Mesodermal cell (in vitro differentiated cells): ENCODE data around the gene RACK1.

Source experiments
- H3K27ac ChIP-seq: 2 replicates; pipeline ENCODE4 v1.7.0; 2013; ENCODE audit warnings: mild to moderate bottlenecking, low read depth, low read length, moderate library complexity; ENCODE audit not compliant: severe bottlenecking
- H3K36me3 ChIP-seq: 2 replicates; pipeline ENCODE4 v1.7.1; 2013; ENCODE audit warnings: mild to moderate bottlenecking, low read length, moderate library complexity; ENCODE audit not compliant: control insufficient read depth, insufficient read depth
- H3K4me1 ChIP-seq: one replicate; pipeline ENCODE4 v1.7.1; 2013; ENCODE audit warnings: mild to moderate bottlenecking, low read length; ENCODE audit not compliant: insufficient read depth, control insufficient read depth, poor library complexity, severe bottlenecking
- H3K4me3 ChIP-seq: 2 replicates; pipeline ENCODE4 v1.7.0; 2013; ENCODE audit warnings: low read length, control low read depth, mild to moderate bottlenecking; ENCODE audit not compliant: insufficient read depth, poor library complexity, severe bottlenecking; ENCODE audit errors: extremely low read depth
- H3K9me3 ChIP-seq: 2 replicates; pipeline ENCODE4 v1.7.1; 2013; ENCODE audit warnings: mild to moderate bottlenecking, low read length, moderate library complexity; ENCODE audit not compliant: control insufficient read depth
- WGBS, 2 experiments: methylation state at CpG; one replicate each; pipeline ENCODE4 v1.1.5; 2013; ENCODE audit warnings: missing lambda C conversion rate in 2 of 2; ENCODE audit not compliant: insufficient coverage in 2 of 2; 5-methylcytosine and 5-hydroxymethylcytosine counted together

RACK1 gene

DNA sequence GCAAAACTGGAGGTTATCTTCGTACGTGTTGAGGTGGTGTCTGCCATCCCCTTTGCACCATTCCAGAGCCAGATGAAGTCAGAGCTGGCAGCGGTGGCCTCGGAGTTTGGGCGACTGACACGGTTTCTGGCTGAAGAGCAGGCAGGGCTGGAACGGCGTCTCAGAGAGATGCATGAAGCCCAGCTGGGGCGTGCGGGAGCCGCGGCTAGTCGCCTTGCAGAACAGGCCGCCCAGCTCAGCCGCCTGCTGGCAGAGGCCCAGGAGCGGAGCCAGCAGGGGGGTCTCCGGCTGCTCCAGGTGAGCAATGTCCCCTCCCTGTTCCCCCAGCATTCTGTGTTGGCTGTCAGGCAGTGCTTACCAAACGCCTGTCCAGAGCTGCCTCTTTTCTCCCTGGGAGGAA lies 11.1 kb downstream of the RACK1 start:
- 93 to 97% methylated on average over 13 to 15 of the region's 18 CpGs for WGBS, 2 experiments
- Histone ChIP-seq H3K27ac (no peak overlapping the region), H3K4me1 (no peaks in the 10 kb centered on the region), H3K9me3 (no peaks in the 10 kb centered on the region), H3K4me3 (no peak overlapping the region), H3K36me3 (peaks cover 79% of the 10 kb centered on the region)

DNA sequence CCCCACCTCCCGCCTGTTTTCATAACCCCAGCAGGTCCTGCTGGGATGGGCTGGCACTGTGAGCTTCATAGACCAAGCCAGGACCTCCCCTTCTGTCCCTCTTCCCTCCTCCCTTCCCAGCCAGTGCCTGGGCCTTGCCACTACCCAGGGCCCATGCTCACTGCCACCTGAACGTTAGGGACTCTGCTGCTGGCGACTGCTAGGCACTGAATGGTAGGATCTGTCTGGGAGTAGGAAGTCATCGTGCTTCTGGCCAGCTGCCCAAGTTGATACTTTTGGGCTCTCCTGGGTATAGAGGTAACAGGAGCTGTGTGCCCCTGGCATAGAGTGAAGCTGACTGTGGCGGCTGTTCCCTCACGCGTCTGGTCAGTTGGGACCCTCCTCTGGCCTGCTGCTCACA lies 12.3 kb downstream of the RACK1 start:
- Histone ChIP-seq H3K36me3 (peaks cover 78% of the 10 kb centered on the region), H3K4me1 (no peaks in the 10 kb centered on the region), H3K4me3 (no peak overlapping the region), H3K9me3 (no peaks in the 10 kb centered on the region), H3K27ac (no peak overlapping the region)
- WGBS, 2 experiments, result 84 to 97% methylated on average over 4 to 7 of the region's 7 CpGs

DNA sequence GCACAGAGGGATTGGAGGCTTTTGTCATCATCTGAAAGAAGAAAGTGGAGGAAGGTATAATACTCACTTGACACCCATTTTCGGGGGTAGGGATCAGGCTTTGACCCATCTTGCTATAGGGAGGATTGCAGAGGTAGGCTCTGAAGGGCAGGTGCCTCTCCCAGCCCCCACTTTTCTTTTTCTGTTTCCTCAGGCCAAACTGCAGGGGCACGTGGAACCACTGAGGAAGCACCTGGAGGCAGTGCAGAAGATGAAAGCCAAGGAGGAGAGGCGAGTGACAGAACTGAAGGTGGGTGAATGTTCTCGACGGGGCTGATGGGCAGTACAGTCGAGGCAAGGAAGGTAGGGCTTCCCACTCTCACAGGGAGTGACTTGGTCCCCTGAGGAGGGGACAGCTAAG lies 13.2 kb downstream of the RACK1 start:
- no peak overlapping the region for H3K4me3 ChIP-seq
- WGBS, 2 experiments, result 89 to 93% methylated on average over 5 to 6 of the region's 6 CpGs
- H3K36me3 ChIP-seq, result peaks cover 72% of the 10 kb centered on the region
- no peaks in the 10 kb centered on the region for H3K9me3 ChIP-seq
- H3K4me1 ChIP-seq, result no peaks in the 10 kb centered on the region
- no peak overlapping the region for H3K27ac ChIP-seq

DNA sequence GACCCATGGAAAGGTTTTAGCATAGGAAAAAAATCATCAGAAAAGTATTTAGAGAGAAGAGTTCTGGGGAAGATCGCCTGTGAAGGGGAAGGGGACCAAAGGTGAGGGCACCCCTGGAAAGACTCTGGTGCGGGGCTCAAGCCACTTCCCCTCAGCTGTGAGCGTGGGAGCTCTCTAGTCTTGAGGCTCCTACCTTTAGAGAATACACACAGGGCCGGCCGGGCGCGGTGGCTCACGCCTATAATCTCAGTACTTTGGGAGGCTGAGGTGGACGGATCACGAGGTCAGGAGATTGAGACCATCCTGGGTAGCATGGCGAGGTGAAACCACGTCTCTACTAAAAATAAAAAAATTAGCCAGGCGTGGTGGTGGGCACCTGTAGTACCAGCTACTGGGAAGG lies 13.7 kb downstream of the RACK1 start:
- Histone ChIP-seq H3K4me3 (no peak overlapping the region), H3K36me3 (peaks cover 73% of the 10 kb centered on the region), H3K27ac (no peak overlapping the region), H3K9me3 (no peaks in the 10 kb centered on the region), H3K4me1 (no peaks in the 10 kb centered on the region)
- 90 to 95% methylated on average over 13 of the region's 13 CpGs for WGBS, 2 experiments

DNA sequence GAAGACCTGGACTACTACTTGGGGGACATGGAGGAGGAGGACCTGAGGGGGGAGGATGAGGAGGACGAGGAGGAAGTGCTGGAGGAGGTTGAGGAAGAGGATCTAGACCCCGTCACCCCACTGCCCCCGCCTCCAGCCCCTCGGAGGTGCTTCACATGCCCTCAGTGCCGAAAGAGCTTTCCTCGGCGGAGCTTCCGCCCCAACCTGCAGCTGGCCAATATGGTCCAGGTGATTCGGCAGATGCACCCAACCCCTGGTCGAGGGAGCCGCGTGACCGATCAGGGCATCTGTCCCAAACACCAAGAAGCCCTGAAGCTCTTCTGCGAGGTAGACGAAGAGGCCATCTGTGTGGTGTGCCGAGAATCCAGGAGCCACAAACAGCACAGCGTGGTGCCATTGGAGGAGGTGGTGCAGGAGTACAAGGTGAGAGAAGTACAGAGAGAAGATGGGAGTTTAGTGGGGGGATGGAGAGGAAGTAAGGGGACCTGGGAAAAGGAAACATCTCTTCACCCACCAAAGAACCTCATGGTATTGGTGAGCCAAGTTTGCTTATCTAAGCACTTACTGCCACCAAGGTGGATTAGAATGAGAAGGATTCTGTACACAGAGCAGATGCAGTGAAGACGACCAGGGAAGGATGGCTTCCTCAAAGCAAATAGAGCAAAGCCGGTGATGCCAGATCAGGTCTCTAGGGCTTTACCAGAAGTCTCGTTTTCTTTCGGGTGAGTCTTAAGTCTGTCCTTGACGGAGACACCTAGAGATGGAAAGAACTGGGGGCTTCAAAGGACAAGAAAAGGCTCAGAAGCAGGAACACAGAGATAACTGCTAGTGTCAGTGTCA lies 19.1 kb downstream of the RACK1 start:
- Histone ChIP-seq H3K9me3 (no peaks in the 10 kb centered on the region), H3K27ac (peak overlapping the region; percentile 97), H3K4me3 (peak overlapping the region; percentile 73), H3K36me3 (peaks cover 36% of the 10 kb centered on the region), H3K4me1 (no peaks in the 10 kb centered on the region)
- WGBS, 2 experiments, result 89 to 91% methylated on average over 19 to 22 of the region's 22 CpGs

DNA sequence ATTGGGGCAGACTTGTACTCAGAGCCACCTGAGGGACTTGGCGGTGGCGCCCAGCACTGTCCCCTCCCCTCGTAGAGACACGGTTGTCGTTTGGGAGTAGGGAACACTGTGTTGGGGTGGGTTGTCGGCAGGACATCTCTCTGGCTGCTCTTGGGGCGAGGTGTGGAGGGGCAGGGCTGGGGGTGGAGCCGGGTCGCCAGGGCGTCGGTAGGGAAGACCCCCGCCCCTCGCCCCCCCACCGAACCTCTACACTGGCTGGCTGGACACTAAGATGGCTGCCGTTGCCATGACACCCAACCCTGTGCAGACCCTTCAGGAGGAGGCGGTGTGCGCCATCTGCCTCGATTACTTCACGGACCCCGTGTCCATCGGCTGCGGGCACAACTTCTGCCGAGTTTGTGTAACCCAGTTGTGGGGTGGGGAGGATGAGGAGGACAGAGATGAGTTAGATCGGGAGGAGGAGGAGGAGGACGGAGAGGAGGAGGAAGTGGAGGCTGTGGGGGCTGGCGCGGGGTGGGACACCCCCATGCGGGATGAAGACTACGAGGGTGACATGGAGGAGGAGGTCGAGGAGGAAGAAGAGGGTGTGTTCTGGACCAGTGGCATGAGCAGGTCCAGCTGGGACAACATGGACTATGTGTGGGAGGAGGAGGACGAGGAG lies 19.8 kb downstream of the RACK1 start:
- Histone ChIP-seq H3K36me3 (peaks cover 28% of the 10 kb centered on the region), H3K9me3 (no peaks in the 10 kb centered on the region), H3K27ac (peak overlapping the region; percentile 97), H3K4me1 (no peaks in the 10 kb centered on the region), H3K4me3 (peak overlapping the region; percentile 73)
- 7% methylated on average over 15 to 16 of the region's 31 CpGs for WGBS, 2 experiments

DNA sequence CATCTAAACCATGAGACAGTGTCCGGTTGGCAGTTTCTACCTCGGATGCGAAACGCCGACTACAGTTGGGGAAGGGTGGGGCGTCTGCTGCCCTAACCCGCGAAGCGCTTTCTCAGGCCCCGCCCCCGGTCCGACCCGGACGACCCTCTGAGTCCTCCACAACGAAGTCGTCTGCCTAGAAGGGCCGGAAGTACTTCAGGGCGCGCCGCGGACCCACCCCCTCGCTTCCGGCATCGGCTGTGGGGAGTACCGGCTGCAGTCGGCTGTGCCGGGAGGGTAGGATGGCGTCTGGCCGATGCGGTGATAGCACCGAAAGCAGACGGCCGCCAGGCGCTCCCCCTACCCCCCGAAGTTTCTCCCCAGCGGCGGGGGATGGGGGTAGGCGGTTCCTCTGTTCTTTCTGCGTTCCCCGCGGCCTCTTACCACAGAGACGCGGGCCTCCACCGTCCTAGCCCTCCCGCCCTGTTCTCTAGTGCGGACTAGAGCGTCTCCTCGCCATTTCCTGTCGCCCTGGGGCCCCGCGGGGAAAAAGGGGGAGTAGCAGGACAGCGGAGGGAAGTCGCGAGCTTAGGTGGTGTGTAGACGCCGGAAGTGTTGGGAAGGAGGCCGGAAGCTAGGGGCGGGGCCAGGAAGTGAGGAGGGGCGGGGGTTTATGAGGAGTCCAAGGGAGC lies 20.5 kb downstream of the RACK1 start, which contains the start of gene TRIM41:
TSS of gene TRIM41 (plus strand) at position 224 of the 671 bp plus-strand sequence. CDS start 719 bp downstream, outside the sequence.
- Histone ChIP-seq H3K36me3 (peaks cover 26% of the 10 kb centered on the region), H3K27ac (peak within 1 kb of the TSS; percentile 97), H3K4me3 (peak within 1 kb of the TSS; percentile 73), H3K9me3 (no peaks in the 10 kb centered on the region), H3K4me1 (no peaks in the 10 kb centered on the region)
- WGBS, 2 experiments, result 0 to 1% methylated on average over 28 to 32 of the region's 59 CpGs

DNA sequence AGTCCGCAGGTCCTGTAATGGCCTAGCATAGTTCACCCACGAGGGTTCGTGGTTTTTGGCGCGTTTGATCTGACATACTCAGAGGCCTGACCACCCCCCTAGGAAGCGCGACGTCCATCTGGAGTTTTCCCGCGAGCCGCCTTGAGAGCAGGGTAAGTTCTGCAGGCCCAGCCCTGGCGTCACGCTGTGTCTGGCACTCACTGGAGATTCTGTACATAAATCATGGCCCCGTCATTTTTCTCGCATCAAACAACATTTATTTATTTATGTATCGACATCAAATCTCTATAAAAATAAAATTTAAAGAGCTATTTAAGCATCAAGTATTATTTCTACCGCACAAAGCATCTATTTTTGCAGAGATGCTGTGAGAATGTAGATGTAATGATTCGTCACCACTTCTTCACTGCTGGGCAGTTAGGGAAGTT lies 21.1 kb downstream of the RACK1 start:
- Histone ChIP-seq H3K4me1 (no peaks in the 10 kb centered on the region), H3K36me3 (peaks cover 24% of the 10 kb centered on the region), H3K27ac (peak overlapping the region; percentile 97), H3K9me3 (no peaks in the 10 kb centered on the region), H3K4me3 (peak overlapping the region; percentile 73)
- 0% methylated on average over 11 to 12 of the region's 18 CpGs for WGBS, 2 experiments

DNA sequence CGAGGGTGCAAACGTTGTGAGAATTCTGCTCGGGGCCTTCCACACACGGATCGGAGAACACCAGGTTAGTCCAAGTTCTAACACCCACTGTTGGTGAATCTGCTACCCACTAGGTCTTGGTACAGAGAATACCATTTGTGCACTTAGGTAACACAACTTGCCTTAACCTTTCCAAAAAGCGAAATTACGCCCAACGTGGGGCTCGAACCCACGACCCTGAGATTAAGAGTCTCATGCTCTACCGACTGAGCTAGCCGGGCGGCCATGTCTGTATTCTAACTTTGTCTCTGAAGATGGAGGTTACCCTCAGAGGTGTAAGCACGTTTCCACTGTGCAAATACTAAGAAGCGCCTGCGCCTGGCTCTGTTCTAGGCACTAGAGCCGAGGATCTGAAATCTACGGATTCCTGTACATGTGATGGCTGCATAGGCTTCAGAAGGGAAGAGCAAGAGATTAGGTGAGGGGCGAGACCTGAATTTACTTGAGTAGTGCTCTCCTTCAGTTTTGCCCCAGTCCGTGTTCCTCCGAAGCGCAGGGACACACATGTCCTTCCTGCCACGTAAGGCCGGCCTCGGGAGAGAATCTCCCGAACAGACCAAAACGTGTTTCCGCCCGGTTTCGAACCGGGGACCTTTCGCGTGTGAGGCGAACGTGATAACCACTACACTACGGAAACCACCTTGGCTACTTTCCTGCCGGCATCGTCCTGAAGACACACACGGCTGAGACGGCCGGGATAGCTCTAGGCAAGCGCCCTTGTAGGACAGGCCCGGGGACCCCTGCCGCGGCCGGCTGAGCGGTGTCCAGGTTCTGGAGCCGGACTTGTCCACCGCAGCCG lies 21.7 kb downstream of the RACK1 start:
- 2 to 3% methylated on average over 49 to 50 of the region's 50 CpGs for WGBS, 2 experiments

More for the DNA sequence above, 21.7 kb downstream of the RACK1 start:
- H3K27ac ChIP-seq, result peak overlapping the region; percentile 97
- H3K9me3 ChIP-seq, result no peaks in the 10 kb centered on the region
- H3K4me1 ChIP-seq, result no peaks in the 10 kb centered on the region
- peak overlapping the region; percentile 73 for H3K4me3 ChIP-seq
- H3K36me3 ChIP-seq, result peaks cover 18% of the 10 kb centered on the region
